ENCODE data around the gene KCNK17.

The KCNK17 gene

DNA sequence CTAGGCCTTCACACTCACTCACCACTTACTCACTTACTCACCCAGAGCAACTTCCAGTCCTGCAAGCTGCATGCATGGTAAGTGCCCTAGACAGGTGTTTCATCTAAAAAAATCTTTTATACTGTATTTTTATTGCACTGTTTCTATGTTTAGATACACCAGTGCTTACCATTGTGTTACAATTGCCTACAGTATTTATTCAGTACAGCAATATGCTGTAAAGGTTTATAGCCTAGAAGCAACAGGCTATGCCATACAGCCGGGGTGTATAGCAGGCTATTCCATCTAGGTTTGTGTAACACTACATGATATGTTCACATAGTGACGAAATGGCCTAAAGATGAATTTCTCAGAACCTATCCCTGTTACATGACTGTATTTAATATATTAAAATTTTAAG lies 47.8 kb downstream of the KCNK17 start:
- TF ChIP-seq, protein P1, sequence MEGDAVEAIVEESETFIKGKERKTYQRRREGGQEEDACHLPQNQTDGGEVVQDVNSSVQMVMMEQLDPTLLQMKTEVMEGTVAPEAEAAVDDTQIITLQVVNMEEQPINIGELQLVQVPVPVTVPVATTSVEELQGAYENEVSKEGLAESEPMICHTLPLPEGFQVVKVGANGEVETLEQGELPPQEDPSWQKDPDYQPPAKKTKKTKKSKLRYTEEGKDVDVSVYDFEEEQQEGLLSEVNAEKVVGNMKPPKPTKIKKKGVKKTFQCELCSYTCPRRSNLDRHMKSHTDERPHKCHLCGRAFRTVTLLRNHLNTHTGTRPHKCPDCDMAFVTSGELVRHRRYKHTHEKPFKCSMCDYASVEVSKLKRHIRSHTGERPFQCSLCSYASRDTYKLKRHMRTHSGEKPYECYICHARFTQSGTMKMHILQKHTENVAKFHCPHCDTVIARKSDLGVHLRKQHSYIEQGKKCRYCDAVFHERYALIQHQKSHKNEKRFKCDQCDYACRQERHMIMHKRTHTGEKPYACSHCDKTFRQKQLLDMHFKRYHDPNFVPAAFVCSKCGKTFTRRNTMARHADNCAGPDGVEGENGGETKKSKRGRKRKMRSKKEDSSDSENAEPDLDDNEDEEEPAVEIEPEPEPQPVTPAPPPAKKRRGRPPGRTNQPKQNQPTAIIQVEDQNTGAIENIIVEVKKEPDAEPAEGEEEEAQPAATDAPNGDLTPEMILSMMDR (IDR thresholded peaks at IDR 0.05; ENCODE audit: extremely low read depth, missing control alignments): no peak
- no peak for DNase-seq (ENCODE audit: low spot score)

DNA sequence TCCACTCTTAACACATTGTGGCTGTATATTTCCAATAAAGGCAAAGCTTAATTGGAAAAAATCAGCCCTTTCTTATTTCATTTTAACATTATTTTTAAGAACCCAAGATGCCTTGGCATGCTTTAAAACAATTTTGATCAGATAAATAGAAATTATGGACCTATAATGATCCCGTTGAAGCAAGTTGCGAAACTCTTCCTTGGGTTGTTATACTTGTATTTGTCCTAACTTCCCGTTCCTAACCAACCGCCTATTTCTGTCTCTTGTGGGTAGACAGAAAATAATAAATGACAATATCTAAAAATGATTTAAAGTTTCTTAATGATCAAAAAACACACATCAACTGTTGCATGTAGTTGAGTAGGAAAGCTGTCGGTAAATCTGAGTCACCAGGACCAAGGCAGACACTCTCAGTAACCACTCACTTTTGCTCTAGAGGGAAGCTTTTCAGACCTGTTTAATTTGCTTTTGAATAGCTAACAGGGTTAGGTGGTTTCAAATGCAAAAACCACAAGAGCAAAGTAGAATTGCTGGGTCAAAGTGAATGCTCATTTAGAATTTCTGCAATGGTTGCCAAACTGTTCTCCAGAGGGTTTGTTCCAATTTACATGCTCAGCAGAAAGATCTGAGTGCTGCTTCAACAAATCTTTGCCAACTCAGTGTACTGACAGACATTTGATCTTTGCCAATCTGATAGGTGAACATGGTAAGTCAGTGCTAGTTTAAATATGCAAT lies 50.7 kb downstream of the KCNK17 start:
- no peak for DNase-seq (ENCODE audit: low spot score)
- TF ChIP-seq, protein P1 (IDR thresholded peaks at IDR 0.05; ENCODE audit: extremely low read depth, missing control alignments): no peak

DNA sequence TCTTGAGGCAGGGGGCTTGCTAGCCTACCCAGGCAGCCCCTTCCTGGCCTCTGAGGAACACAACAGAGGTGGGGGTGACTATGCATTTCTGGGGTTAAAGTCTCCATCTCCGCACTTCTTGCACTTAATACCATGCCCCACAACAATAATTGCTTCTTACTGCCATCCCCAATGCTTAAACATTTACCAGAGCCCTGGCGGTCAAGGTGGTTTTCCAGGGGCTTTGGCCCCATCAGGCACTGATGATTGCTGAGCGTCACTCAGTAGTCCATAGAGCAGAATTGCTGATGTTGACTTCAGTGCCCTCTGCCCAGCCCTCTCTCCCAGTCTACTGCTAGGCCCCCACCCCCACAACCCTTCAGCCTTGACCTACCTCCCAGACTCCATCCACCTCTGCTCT lies 52.5 kb downstream of the KCNK17 start:
- no peak for DNase-seq (ENCODE audit: low spot score)
- TF ChIP-seq, protein P1 (IDR thresholded peaks at IDR 0.05; ENCODE audit: extremely low read depth, missing control alignments): no peak

DNA sequence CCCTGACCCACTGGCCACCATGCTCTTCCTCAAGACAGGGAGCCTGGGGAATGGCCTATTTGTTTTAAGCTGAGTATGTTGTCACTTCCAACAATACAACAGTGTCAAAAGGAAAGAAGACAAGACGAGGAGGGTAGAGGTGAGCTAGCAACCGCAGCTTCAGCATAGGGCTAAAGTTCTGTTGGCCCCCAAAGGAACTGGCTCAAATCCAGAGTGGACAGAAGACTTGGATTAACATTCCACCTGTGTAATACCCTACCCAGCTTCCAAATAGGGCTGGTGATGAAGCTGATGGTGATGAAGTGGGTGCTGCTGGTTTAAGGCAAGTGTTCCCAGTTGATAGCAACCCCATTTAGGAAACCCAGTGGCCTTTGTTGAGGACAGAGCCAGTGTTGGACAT lies 53.3 kb downstream of the KCNK17 start:
- TF ChIP-seq, protein P1 (IDR thresholded peaks at IDR 0.05; ENCODE audit: extremely low read depth, missing control alignments): no peak
- DNase-seq (ENCODE audit: low spot score): no peak

DNA sequence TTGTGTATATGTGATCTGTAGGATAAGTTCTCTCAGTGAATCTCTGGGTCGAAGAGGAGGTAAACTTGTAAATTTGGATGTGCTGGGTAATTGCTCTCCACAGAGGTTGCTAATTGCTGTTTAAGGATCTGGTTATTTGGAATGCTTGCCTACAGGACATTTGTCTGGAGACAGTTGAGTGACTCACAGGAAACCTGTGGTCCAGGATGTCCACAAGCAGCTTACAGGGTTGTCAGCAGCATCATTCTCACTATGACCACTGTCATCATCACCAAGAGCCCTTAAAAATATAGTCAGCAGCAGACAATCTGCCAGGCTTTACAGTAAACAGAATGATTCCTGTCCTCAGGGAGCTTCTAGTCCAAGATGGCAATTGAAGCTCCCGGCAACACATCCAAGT lies 53.8 kb downstream of the KCNK17 start:
- DNase-seq (ENCODE audit: low spot score): no peak
- TF ChIP-seq, protein P1 (IDR thresholded peaks at IDR 0.05; ENCODE audit: extremely low read depth, missing control alignments): no peak

DNA sequence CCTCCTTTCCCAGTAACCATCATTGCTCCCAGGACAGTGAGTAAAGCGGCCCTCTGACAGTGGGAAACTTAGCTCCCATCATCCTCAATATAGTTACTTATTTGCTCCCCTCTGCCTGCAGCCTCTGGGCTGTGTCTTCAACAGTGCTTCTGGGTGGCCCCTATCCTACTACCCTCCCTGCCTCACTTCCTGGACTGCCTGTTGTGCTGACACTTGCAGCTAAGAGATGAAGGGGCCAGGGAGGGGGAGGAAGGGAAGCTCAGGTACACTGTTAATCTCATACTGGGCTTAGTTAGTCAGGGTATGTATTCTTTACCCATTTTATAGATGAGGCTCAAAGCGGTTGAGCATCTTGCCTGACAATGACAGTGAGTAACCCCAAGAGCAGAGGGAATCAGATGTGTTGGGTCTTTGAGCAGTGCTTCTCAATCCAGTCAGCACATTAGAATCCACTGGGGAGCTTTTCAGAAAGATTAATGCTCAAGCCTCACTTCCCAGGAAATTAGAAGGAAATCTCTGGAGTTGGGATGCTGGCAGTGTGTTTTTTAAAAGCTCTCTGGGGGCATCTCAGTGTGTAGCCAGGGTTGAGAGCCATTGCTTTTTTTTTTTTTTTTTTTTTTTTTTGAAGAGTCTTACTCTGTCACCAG lies 57.8 kb downstream of the KCNK17 start:
- TF ChIP-seq, protein P1 (IDR thresholded peaks at IDR 0.05; ENCODE audit: extremely low read depth, missing control alignments): no peak
- no peak for DNase-seq (ENCODE audit: low spot score)

DNA sequence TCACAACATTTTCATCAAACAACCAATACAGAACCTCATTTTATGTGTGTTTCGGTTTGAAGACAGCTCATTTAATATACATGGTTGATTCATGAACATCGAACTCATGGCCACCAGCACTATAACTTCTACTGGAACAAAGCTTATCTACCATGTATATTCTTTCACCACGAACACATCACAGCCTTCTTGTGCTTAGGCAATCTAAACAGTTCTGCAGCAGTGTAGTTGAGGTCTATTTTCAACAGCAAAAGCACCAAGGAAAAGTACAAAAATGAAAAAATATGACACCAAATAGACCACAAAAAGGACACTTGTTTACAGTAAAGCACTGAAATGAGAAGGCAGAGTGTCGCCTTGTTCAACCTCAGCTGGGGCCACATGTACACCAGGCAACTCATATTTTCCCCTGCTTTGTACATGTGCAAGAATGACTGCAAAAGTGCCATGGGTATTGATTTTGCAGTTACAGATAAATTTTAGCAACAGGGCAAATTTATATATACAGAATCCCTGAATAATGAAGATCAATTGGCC lies 59.2 kb downstream of the KCNK17 start:
- DNase-seq (ENCODE audit: low spot score): no peak
- TF ChIP-seq, protein P1 (IDR thresholded peaks at IDR 0.05; ENCODE audit: extremely low read depth, missing control alignments): no peak

Data from GM20000 (cell line).